Thyroid gland (tissue), 4 donors: ENCODE results near the gene ABCA2. TPM values are rescaled to one million over a fixed set of nuclear protein-coding genes. Genes with fewer than 3 reads are reported as not detected.

Experiments
- DNase-seq, 2 donors: peaks; one replicate each; pipeline ENCODE4 v3.0.0-alpha.2; 2019
- H3K27ac ChIP-seq, 3 donors: fragments of 200-600 bp; sonication (generic); 1 replicate in 2 of 3; 2 replicates in 1 of 3; pipeline ENCODE4 v1.5.1; 2016 to 2019; ENCODE audit warnings: mild to moderate bottlenecking in 1 of 3, moderate library complexity in 1 of 3
- H3K27me3 ChIP-seq: fragments of 200-600 bp; sonication (generic); one replicate; pipeline ENCODE4 v1.5.1; 2019
- H3K36me3 ChIP-seq, 2 donors: fragments of 200-600 bp; sonication (generic); one replicate each; pipeline ENCODE4 v1.5.1; 2016 to 2019
- H3K4me1 ChIP-seq, 2 donors: fragments of 200-600 bp; sonication (generic); one replicate each; pipeline ENCODE4 v1.5.1; 2017 to 2019
- H3K4me3 ChIP-seq, 3 donors: fragments of 200-600 bp; sonication (generic); replicated peaks in 1 of 3; 1 replicate in 2 of 3; 2 replicates in 1 of 3; pipeline ENCODE4 v1.5.1; 2016; ENCODE audit warnings: mild to moderate bottlenecking in 1 of 3
- H3K9me3 ChIP-seq: fragments of 200-600 bp; sonication (generic); one replicate; pipeline ENCODE4 v1.5.1; 2017
- CTCF ChIP-seq, 6 experiments: fragments of 200-600 bp in 3 of 6; fragments of 450-650 bp in 3 of 6; sonication (generic) in 3 of 6; IDR thresholded peaks; one replicate each; pipeline ENCODE4 v1.5.1; 2016 to 2019; ENCODE audit warnings: antibody characterized with exemption in 6 of 6, mild to moderate bottlenecking in 2 of 6, inconsistent platforms in 1 of 6, moderate library complexity in 1 of 6
- POLR2A ChIP-seq, 2 donors: fragments of 450-650 bp; IDR thresholded peaks; one replicate each; pipeline ENCODE4 v1.6.1; 2017; ENCODE audit warnings: antibody characterized with exemption in 2 of 2, mild to moderate bottlenecking in 2 of 2, moderate library complexity in 1 of 2
- WGBS, 2 donors: methylation state at CpG; one replicate each; pipeline ENCODE4 v1.1.5; 2017; 5-methylcytosine and 5-hydroxymethylcytosine counted together
- intact Hi-C: fragments of 100-400 bp; cut with DNase I; formaldehyde crosslinking; loops from one replicate; pipeline ENCODE4 v1.15.1; 2023
- total RNA-seq, 4 donors: library from RNA; depleted of rRNA; stranded (reverse); fragments of >200 nt; gene quantifications; one replicate each; pipeline ENCODE4 v1.2.3, GENCODE V29; 2016

ABCA2 gene
- total RNA-seq, 4 donors from 2014 or later: 36.8 to 59.7 (median 50.2) TPM

- intact Hi-C loops: no loop called here
- Histone ChIP-seq H3K4me1 (peaks cover 29 to 42% of the 10 kb centered on the region in 2 donors), H3K36me3 (peaks cover 0 to 4% of the 10 kb centered on the region in 2 donors), H3K27ac (no peak overlapping the region), H3K9me3 (no peaks in the 10 kb centered on the region), H3K4me3 (no peak overlapping the region), H3K27me3 (no peaks in the 10 kb centered on the region)
- TF ChIP-seq CTCF (IDR thresholded peaks at IDR 0.05): peak in 4 of 6 experiments; percentile 19 to 38 (median 30)
- no peak for TF ChIP-seq POLR2A (IDR thresholded peaks at IDR 0.05)
- WGBS, 2 donors: 39 to 100% methylated on average over 1 to 8 of the region's 21 CpGs
- DNase-seq: peak; percentile 89 to 93
These were observed 2.5 kb downstream of the ABCA2 start for GRCh38 chr9:137025517-137025966.

GRCh38 chr9:137023583-137023991, 4.5 kb downstream of the ABCA2 start:
- H3K9me3 ChIP-seq: no peaks in the 10 kb centered on the region
- no peak overlapping the region for H3K4me3 ChIP-seq
- H3K4me1 ChIP-seq: peaks cover 18 to 27% of the 10 kb centered on the region in 2 donors
- H3K36me3 ChIP-seq: peaks cover 0 to 10% of the 10 kb centered on the region in 2 donors
- intact Hi-C loops: no loop called here
- TF ChIP-seq POLR2A (IDR thresholded peaks at IDR 0.05) (no peak), CTCF (IDR thresholded peaks at IDR 0.05) (no peak)
- no peak overlapping the region for H3K27ac ChIP-seq
- DNase-seq: no peak
- no peaks in the 10 kb centered on the region for H3K27me3 ChIP-seq
- 79 to 94% methylated on average over 8 to 15 of the region's 15 CpGs for WGBS, 2 donors

GRCh38 chr9:137023157-137023556, 4.9 kb downstream of the ABCA2 start:
- peaks cover 0 to 10% of the 10 kb centered on the region in 2 donors for H3K36me3 ChIP-seq
- no peak overlapping the region for H3K27ac ChIP-seq
- DNase-seq: no peak
- peaks cover 18 to 25% of the 10 kb centered on the region in 2 donors for H3K4me1 ChIP-seq
- no peak for TF ChIP-seq POLR2A (IDR thresholded peaks at IDR 0.05)
- no peak for TF ChIP-seq CTCF (IDR thresholded peaks at IDR 0.05)
- no peaks in the 10 kb centered on the region for H3K9me3 ChIP-seq
- H3K27me3 ChIP-seq: no peaks in the 10 kb centered on the region
- WGBS, 2 donors: 73 to 90% methylated on average over 5 to 7 of the region's 7 CpGs
- intact Hi-C loops: no loop called here
- H3K4me3 ChIP-seq: no peak overlapping the region

- H3K27me3 ChIP-seq: no peaks in the 10 kb centered on the region
These were observed 5.4 kb downstream of the ABCA2 start for GRCh38 chr9:137022662-137023008.

GRCh38 chr9:137021979-137022661, 5.9 kb downstream of the ABCA2 start:
- no peaks in the 10 kb centered on the region for H3K27me3 ChIP-seq
- peaks cover 13 to 20% of the 10 kb centered on the region in 2 donors for H3K4me1 ChIP-seq
- no peak for TF ChIP-seq POLR2A (IDR thresholded peaks at IDR 0.05)
- TF ChIP-seq CTCF (IDR thresholded peaks at IDR 0.05): no peak
- intact Hi-C loops: no loop called here
- no peak overlapping the region for H3K4me3 ChIP-seq
- no peak overlapping the region for H3K27ac ChIP-seq
- DNase-seq: peak in 1 of 2 donors; percentile 38
- no peaks in the 10 kb centered on the region for H3K9me3 ChIP-seq
- WGBS, 2 donors: 82 to 83% methylated on average over 5 to 13 of the region's 30 CpGs
- H3K36me3 ChIP-seq: peaks cover 7 to 16% of the 10 kb centered on the region in 2 donors

More at GRCh38 chr9:137022662-137023008, 5.4 kb downstream of the ABCA2 start:
- no peaks in the 10 kb centered on the region for H3K9me3 ChIP-seq
- no peak for TF ChIP-seq POLR2A (IDR thresholded peaks at IDR 0.05)
- H3K4me3 ChIP-seq: no peak overlapping the region
- no peak for DNase-seq
- no peak overlapping the region for H3K27ac ChIP-seq
- WGBS, 2 donors: 91 to 92% methylated on average over 10 to 22 of the region's 23 CpGs
- H3K36me3 ChIP-seq: peaks cover 4 to 11% of the 10 kb centered on the region in 2 donors
- intact Hi-C loops: no loop called here
- H3K4me1 ChIP-seq: peaks cover 18 to 25% of the 10 kb centered on the region in 2 donors
